CD8-positive, alpha-beta memory T cell (primary cell): ENCODE measurements around the gene EZR. TPM values are rescaled to one million over a fixed set of nuclear protein-coding genes. Genes with fewer than 3 reads are reported as not detected.
"Not testable (repeated sequence)": the region's sequence is repeated elsewhere in the genome, so short reads cannot be mapped to it uniquely, and the experiment has no call there.

Source experiments
- CTCF ChIA-PET: fragments of 350-600 bp; sonication (Branson Sonifier 250); formaldehyde crosslinking; loops from one replicate; lab custom pipeline; 2021; ENCODE audit warnings: antibody characterized with exemption; lab: Charles Lee
- POLR2A ChIA-PET: fragments of 350-600 bp; sonication (Branson Sonifier 250); formaldehyde crosslinking; loops from one replicate; lab custom pipeline; 2021; ENCODE audit warnings: antibody characterized with exemption; lab: Charles Lee
- DNase-seq, 5 donors: peaks; one replicate each; pipeline versions ENCODE4 v3.0.0 to v3.0.0-alpha.2; 2020 to 2022; ENCODE audit warnings: mixed read lengths in 1 of 5
- H3K27ac ChIP-seq: one replicate; pipeline ENCODE4 v1.7.0; 2013; ENCODE audit warnings: low read depth, mild to moderate bottlenecking, low read length, moderate library complexity
- H3K27me3 ChIP-seq: 2 replicates; pipeline ENCODE4 v1.7.0; 2013; ENCODE audit warnings: low read length, mild to moderate bottlenecking; ENCODE audit not compliant: insufficient read depth, poor library complexity, severe bottlenecking
- H3K36me3 ChIP-seq: 2 replicates; pipeline ENCODE4 v1.7.0; 2013; ENCODE audit warnings: mild to moderate bottlenecking, low read length, moderate library complexity; ENCODE audit not compliant: insufficient read depth
- H3K4me1 ChIP-seq: 2 replicates; pipeline ENCODE4 v1.7.0; 2013; ENCODE audit warnings: mild to moderate bottlenecking, low read length, moderate library complexity; ENCODE audit not compliant: insufficient read depth
- H3K4me3 ChIP-seq: 2 replicates; pipeline ENCODE4 v1.7.0; 2013; ENCODE audit warnings: mild to moderate bottlenecking, low read length
- H3K9me3 ChIP-seq: 2 replicates; pipeline ENCODE4 v1.7.0; 2013; ENCODE audit warnings: mild to moderate bottlenecking, low read length
- H3K27ac Mint-ChIP-seq, 8 donors: one replicate each; pipeline ENCODE4 v1.8.0; 2020 to 2021; ENCODE audit warnings: mixed read lengths in 8 of 8, mild to moderate bottlenecking in 6 of 8, inconsistent platforms in 3 of 8, moderate library complexity in 3 of 8
- H3K27me3 Mint-ChIP-seq, 2 donors: one replicate each; pipeline ENCODE4 v1.8.0; 2020 to 2021; ENCODE audit warnings: mixed read lengths in 2 of 2, mild to moderate bottlenecking in 1 of 2, moderate library complexity in 1 of 2
- H3K36me3 Mint-ChIP-seq, 3 donors: one replicate each; pipeline ENCODE4 v1.8.0; 2020 to 2021; ENCODE audit warnings: mixed read lengths in 3 of 3, inconsistent platforms in 1 of 3, mild to moderate bottlenecking in 1 of 3
- H3K4me1 Mint-ChIP-seq, 3 donors: one replicate each; pipeline ENCODE4 v1.8.0; 2020 to 2021; ENCODE audit warnings: mixed read lengths in 3 of 3, inconsistent platforms in 1 of 3, mild to moderate bottlenecking in 1 of 3
- H3K4me3 Mint-ChIP-seq, 7 donors: one replicate each; pipeline ENCODE4 v1.8.0; 2020 to 2021; ENCODE audit warnings: mixed read lengths in 7 of 7, mild to moderate bottlenecking in 6 of 7, moderate library complexity in 4 of 7, inconsistent platforms in 2 of 7
- H3K9me3 Mint-ChIP-seq, 5 donors: one replicate each; pipeline ENCODE4 v1.8.0; 2020 to 2022; ENCODE audit warnings: mixed read lengths in 5 of 5, mild to moderate bottlenecking in 3 of 5, moderate library complexity in 2 of 5, inconsistent platforms in 1 of 5
- polyA plus RNA-seq: library from polyadenylated mRNA; unstranded; fragments of 300-500 nt; fragmentation: Illumina TruSeq; gene quantifications from one replicate; pipeline ENCODE4 v1.2.3, GENCODE V29; 2021
- total RNA-seq, 2 experiments: library from RNA; stranded (reverse); gene quantifications; one replicate each; pipeline ENCODE4 v1.2.3, GENCODE V29; 2021

The EZR gene
- total and polyA plus RNA-seq, 3 experiments from 2014 or later: 296 to 325 (median 299) TPM

DNA sequence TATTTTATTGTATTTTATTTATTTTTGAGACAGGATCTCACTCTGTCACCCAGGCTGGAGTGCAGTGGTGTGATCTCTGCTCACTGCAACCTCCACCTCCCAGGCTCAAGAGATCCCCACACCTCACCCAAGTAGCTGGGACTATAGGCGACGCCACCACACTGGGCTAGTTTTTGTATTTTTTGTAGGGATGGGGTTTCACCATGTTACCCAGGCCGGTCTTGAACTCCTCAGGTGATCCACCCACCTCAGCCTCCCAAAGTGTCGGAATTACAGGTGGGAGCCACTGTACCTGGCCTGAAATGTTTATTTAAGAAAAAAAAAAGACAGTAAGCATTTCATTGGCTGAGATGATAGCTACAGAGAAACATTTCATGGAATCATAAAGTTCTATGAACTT lies 4.4 kb upstream of the EZR start:
- DNase-seq, H3K9me3 Mint-ChIP-seq, H3K27me3 ChIP-seq, H3K27ac ChIP-seq, H3K9me3 ChIP-seq, H3K36me3 ChIP-seq, H3K27me3 Mint-ChIP-seq, H3K4me3 Mint-ChIP-seq, H3K4me1 ChIP-seq, H3K4me3 ChIP-seq, H3K36me3 Mint-ChIP-seq: not testable (repeated sequence)
- CTCF ChIA-PET: interaction anchor here (1.0 to 1.1 kb wide), 2 partner anchors 9 to 30 kb away, joined by 3 read pairs; no protein-coding TSS in a partner anchor
- POLR2A ChIA-PET: interaction anchor here (0.7 to 3.2 kb wide), 4 partner anchors 27 to 88 kb away, joined by 3 to 10 read pairs (median 6); no protein-coding TSS in a partner anchor
- Mint-ChIP-seq H3K4me1 (peaks cover 11 to 45% (median 17%) of the 10 kb centered on the region in 3 donors), H3K27ac (peak overlapping the region in 1 of 8 donors; percentile 58)

DNA sequence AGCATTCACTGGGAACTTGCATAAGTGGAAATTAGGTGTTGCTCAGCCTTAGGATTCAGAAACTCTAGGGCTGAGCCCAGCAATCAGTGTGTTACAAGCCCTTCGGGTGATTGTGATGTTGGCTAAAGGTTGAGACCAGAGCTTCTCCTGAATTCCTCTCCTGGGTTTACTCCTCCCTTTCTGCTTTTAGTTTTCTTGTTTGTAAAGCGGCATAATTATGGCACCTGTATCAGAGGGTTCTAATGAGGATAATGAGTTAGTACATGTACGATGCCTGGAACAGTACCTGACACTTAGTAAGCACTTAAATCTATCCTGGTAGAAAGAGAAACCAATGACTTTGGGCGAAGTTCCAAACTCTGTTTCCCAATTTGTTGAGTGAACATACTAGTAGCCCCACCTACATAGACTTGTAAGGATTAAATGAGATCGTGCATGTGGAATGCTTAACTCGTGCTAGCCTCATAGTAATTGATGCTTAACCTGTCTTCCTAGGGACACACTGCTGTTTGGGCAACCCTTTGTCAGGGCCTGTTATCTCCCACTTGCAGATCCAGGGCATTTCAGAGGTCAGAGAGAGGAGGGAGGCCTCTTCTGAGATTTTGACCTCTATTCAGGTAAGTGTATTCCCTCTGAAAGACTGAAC lies 932 bp upstream of the EZR start:
- peak overlapping the region; percentile 99 for H3K27ac ChIP-seq
- H3K27me3 Mint-ChIP-seq: peaks cover 0 to 3% of the 10 kb centered on the region in 2 donors
- H3K4me3 Mint-ChIP-seq: peak overlapping the region; percentile 77 to 100 (median 81)
- H3K27me3 ChIP-seq: no peaks in the 10 kb centered on the region
- peaks cover 7 to 30% (median 18%) of the 10 kb centered on the region in 3 donors for H3K36me3 Mint-ChIP-seq
- H3K9me3 Mint-ChIP-seq: peaks cover 0 to 2% (median 0%) of the 10 kb centered on the region in 5 donors
- H3K4me3 ChIP-seq: no peak overlapping the region
- no peak for DNase-seq
- peaks cover 33 to 44% (median 39%) of the 10 kb centered on the region in 3 donors for H3K4me1 Mint-ChIP-seq
- peaks cover 29% of the 10 kb centered on the region for H3K4me1 ChIP-seq
- ChIA-PET POLR2A (interaction anchor here (0.8 to 2.6 kb wide), 5 partner anchors 11 to 49 kb away, joined by 4 to 116 read pairs (median 16); no protein-coding TSS in a partner anchor), CTCF (interaction anchor here (0.8 to 2.1 kb wide), 5 partner anchors 12 to 180 kb away, joined by 3 to 12 read pairs (median 5); partner anchors contain the start of gene RSPH3)
- no peaks in the 10 kb centered on the region for H3K36me3 ChIP-seq
- no peaks in the 10 kb centered on the region for H3K9me3 ChIP-seq
- H3K27ac Mint-ChIP-seq: peak overlapping the region; percentile 88 to 95 (median 93)

DNA sequence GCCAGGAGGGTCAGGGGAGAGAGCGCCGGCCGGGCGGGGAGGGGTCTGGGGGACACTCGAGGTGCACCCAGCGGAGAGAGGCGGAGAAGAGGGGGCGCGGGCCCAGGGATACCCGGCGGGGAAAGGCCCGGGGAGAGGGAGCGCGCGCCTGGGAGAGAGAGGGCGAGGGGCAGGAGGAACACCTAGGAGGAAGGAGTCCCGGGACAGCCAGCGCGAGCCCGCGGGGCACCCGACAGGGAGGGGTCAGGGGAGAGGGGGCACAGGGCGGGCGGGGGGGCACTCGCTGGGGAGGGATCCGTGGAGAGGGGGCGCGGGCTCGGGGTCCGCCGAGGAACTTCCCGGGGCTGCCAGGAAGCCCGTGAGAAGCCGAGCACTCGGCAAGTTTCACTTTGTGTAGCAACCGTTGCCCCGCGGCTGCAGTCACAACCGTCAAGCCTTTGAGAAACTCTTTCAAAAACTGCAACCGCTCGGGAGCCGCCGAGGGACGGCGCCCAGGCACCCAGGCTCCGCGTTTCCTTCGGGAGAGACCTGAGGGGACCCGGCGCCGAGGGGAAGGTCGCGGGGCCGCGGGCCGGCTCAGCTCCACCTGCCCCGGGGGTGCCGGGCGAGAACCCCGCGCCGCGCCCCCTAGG lies 471 bp downstream of the EZR start:
- POLR2A ChIA-PET: interaction anchor here (0.6 to 2.6 kb wide), 8 partner anchors 11 to 226 kb away, joined by 3 to 116 read pairs (median 6); no protein-coding TSS in a partner anchor
- peak overlapping the region; percentile 72 to 99 (median 88) for H3K27ac Mint-ChIP-seq
- H3K36me3 Mint-ChIP-seq: peaks cover 13 to 44% (median 24%) of the 10 kb centered on the region in 3 donors

DNA sequence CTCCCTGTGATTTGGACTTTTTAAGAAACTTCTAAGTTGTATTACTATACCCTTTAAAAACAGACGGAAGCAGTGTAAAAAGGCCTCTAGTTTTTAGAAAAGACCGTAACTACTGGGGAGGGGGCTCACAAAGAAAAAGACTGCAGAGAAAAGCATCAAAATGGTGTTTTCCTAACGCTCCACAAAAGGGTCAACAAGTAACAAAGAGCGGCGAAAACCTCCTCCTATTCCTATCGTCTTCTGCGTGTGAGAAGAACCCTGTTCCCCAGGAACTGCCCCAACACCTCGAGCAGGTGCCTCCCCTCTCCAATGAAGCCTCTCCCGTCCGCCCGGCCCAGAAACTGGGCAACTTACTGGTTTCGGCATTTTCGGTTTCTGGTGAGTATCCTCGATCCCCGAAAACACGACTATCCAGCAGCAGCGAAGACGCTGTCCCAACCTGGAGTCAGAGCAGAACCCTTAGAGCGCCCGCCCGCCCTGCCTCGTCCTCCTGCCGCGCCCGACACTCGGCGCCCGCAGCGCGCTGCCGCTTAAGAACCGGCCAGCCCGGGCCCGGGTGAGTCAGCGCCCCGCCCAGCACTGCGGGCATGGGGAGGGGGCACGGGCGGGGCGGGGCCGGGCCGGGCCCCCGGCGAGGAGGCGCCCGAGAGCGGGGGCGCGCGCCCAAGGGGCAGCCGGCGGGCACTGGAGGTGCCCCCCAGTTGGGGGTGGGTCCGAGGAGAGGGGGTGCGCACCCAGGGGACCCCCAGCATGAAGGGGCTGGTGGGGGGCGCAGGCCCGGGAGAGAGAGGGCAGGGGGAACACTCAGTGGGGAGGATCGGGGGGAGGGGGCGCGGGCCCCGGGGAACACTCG lies 1.2 kb downstream of the EZR start:
- H3K27ac ChIP-seq: peak overlapping the region; percentile 99
- POLR2A ChIA-PET: interaction anchor here (0.7 to 2.2 kb wide), 4 partner anchors 10 to 52 kb away, joined by 3 to 28 read pairs (median 12); no protein-coding TSS in a partner anchor
- no peaks in the 10 kb centered on the region for H3K9me3 ChIP-seq
- DNase-seq: peak; percentile 70 to 89 (median 75)
- H3K27ac Mint-ChIP-seq: peak overlapping the region; percentile 88 to 100 (median 99)
- peaks cover 0 to 3% of the 10 kb centered on the region in 2 donors for H3K27me3 Mint-ChIP-seq
- H3K4me1 ChIP-seq: peaks cover 50% of the 10 kb centered on the region
- H3K4me3 Mint-ChIP-seq: peak overlapping the region; percentile 98 to 100 (median 99)
- no peaks in the 10 kb centered on the region for H3K36me3 ChIP-seq
- H3K27me3 ChIP-seq: no peaks in the 10 kb centered on the region
- H3K9me3 Mint-ChIP-seq: peaks cover 0 to 2% (median 0%) of the 10 kb centered on the region in 5 donors
- peaks cover 17 to 51% (median 27%) of the 10 kb centered on the region in 3 donors for H3K36me3 Mint-ChIP-seq
- H3K4me1 Mint-ChIP-seq: peaks cover 54 to 62% (median 58%) of the 10 kb centered on the region in 3 donors
- H3K4me3 ChIP-seq: peak overlapping the region; percentile 94
- CTCF ChIA-PET: interaction anchor here (0.9 to 1.3 kb wide), 3 partner anchors 10 to 99 kb away, joined by 3 to 4 read pairs (median 3); no protein-coding TSS in a partner anchor

More for the DNA sequence above, 471 bp downstream of the EZR start:
- no peaks in the 10 kb centered on the region for H3K9me3 ChIP-seq
- peaks cover 47 to 58% (median 53%) of the 10 kb centered on the region in 3 donors for H3K4me1 Mint-ChIP-seq
- H3K4me1 ChIP-seq: peaks cover 43% of the 10 kb centered on the region
- peaks cover 0 to 2% (median 0%) of the 10 kb centered on the region in 5 donors for H3K9me3 Mint-ChIP-seq
- no peaks in the 10 kb centered on the region for H3K27me3 ChIP-seq
- no peaks in the 10 kb centered on the region for H3K36me3 ChIP-seq
- peaks cover 0 to 3% of the 10 kb centered on the region in 2 donors for H3K27me3 Mint-ChIP-seq
- H3K4me3 Mint-ChIP-seq: peak overlapping the region; percentile 73 to 100 (median 99)
- DNase-seq: peak; percentile 60 to 87 (median 74)
- H3K27ac ChIP-seq: peak overlapping the region; percentile 99
- peak overlapping the region; percentile 39 for H3K4me3 ChIP-seq
- CTCF ChIA-PET: interaction anchor here (0.9 to 2.1 kb wide), 4 partner anchors 10 to 51 kb away, joined by 3 to 12 read pairs (median 6); no protein-coding TSS in a partner anchor

DNA sequence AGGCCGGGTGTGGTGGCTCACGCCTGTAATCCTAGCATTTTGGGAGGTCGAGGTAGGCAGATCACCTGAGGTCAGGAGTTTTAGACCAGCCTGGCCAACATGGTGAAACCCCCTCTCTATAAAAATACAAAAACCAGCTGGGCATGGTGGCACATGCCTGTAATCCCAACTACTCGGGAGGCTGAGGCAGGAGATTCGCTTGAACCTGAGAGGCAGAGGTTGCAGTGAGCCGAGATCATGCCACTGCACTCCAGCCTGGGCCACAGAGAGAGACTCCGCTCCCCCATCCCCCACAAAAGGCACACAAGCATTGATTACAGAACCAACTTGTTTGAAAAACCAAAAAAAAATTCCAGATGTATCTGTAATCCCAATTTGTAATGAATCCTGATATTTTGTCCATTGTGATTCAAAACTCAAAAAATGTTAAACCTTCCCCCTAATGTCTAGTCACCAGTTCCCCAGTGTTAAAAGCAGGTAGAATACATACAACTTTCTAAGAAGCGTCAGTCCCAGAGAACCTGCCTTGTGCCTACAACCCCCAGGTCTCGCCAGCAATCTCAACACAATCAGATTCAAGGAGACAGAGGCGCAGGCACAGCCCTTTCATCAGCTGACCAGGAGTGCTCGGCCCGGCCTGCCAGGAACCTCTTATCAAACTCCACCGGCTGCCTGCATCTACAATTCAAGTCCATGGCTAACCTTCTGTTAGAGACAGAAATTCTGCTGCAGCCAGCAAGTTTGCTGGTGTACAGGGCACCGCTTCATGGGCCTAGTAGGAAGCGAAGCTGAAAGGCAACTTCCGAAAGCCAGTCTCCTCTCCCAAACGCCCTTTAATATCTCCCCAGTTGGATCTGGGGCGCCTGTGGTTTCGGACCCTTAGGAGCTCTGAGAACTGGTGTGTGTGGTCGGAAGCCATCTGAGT lies 2.1 kb downstream of the EZR start:
- Histone ChIP-seq H3K36me3 (peaks cover 4% of the 10 kb centered on the region), H3K27ac (peak overlapping the region; percentile 99), H3K27me3 (no peaks in the 10 kb centered on the region), H3K4me3 (peak overlapping the region; percentile 94), H3K9me3 (no peaks in the 10 kb centered on the region), H3K4me1 (peaks cover 59% of the 10 kb centered on the region)
- H3K27me3 Mint-ChIP-seq: peaks cover 0 to 3% of the 10 kb centered on the region in 2 donors
- H3K36me3 Mint-ChIP-seq: peaks cover 21 to 60% (median 28%) of the 10 kb centered on the region in 3 donors
- H3K9me3 Mint-ChIP-seq: peaks cover 0 to 2% (median 0%) of the 10 kb centered on the region in 5 donors
- peak overlapping the region; percentile 98 to 100 (median 99) for H3K4me3 Mint-ChIP-seq
- POLR2A ChIA-PET: interaction anchor here (0.7 to 2.2 kb wide), 5 partner anchors 9 to 53 kb away, joined by 3 to 28 read pairs (median 7); no protein-coding TSS in a partner anchor
- CTCF ChIA-PET: interaction anchor here (0.9 to 1.5 kb wide), 4 partner anchors 9 to 100 kb away, joined by 3 to 5 read pairs (median 4); no protein-coding TSS in a partner anchor
- peak overlapping the region; percentile 88 to 100 (median 99) for H3K27ac Mint-ChIP-seq
- DNase-seq: peak in 3 of 5 donors; percentile 31 to 62 (median 38)
- peaks cover 56 to 64% (median 59%) of the 10 kb centered on the region in 3 donors for H3K4me1 Mint-ChIP-seq

DNA sequence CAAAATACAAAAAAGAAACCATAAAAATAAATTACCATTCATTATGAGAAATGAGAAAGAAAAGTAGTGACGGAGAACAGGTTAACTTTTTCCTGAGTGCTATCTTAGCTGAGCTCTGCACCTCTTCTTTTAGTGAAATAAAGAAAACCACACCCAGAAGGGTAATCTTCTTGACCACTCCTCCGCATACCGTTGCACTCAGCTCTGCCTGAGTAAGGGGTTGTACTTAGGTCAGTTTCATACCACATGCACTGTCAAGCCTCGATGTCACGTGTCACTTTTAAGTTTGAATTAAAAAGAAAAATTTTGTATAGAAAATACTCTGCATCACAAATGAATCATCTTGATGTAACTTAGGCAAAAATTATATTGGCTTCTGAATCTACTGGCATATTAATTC lies 2.8 kb downstream of the EZR start:
- Histone ChIP-seq H3K4me1 (peaks cover 66% of the 10 kb centered on the region), H3K36me3 (peaks cover 4% of the 10 kb centered on the region), H3K4me3 (peak overlapping the region; percentile 94), H3K27me3 (no peaks in the 10 kb centered on the region), H3K9me3 (no peaks in the 10 kb centered on the region), H3K27ac (peak overlapping the region; percentile 99)
- H3K9me3 Mint-ChIP-seq: peaks cover 0 to 2% (median 0%) of the 10 kb centered on the region in 5 donors
- no peak for DNase-seq
- H3K27ac Mint-ChIP-seq: peak overlapping the region; percentile 88 to 100 (median 99)
- ChIA-PET POLR2A (interaction anchor here (1.0 to 2.2 kb wide), 3 partner anchors 8 to 53 kb away, joined by 5 to 28 read pairs (median 17); no protein-coding TSS in a partner anchor), CTCF (interaction anchor here (1.5 kb wide), 1 partner anchor 24 kb away, joined by 5 read pairs; no protein-coding TSS in a partner anchor)
- peaks cover 21 to 68% (median 28%) of the 10 kb centered on the region in 3 donors for H3K36me3 Mint-ChIP-seq
- H3K27me3 Mint-ChIP-seq: peaks cover 0 to 3% of the 10 kb centered on the region in 2 donors
- H3K4me3 Mint-ChIP-seq: peak overlapping the region; percentile 98 to 100 (median 99)
- H3K4me1 Mint-ChIP-seq: peaks cover 63 to 70% (median 67%) of the 10 kb centered on the region in 3 donors
